KMS-11 (cell line): ENCODE results near the gene NAB1.
A peak's percentile ranks its signal among the peaks of the same experiment; 100 is the strongest.

ENCODE experiments used
- H2AFZ ChIP-seq: fragments of 200-600 bp; sonication (generic); 2 replicates; pipeline ENCODE4 v1.6.1; 2016; ENCODE audit warnings: antibody characterized with exemption, mixed run types, low read depth
- H3K27ac ChIP-seq: fragments of 200-600 bp; sonication (generic); 2 replicates; pipeline ENCODE4 v1.6.1; 2016; ENCODE audit warnings: mild to moderate bottlenecking, mixed run types
- H3K27me3 ChIP-seq: fragments of 200-600 bp; sonication (generic); 2 replicates; pipeline ENCODE4 v1.6.1; 2017; ENCODE audit warnings: mild to moderate bottlenecking, low read depth, mixed run types, moderate library complexity; ENCODE audit not compliant: insufficient read depth
- H3K36me3 ChIP-seq: fragments of 200-600 bp; sonication (generic); 2 replicates; pipeline ENCODE4 v1.6.1; 2017; ENCODE audit warnings: mild to moderate bottlenecking, mixed run types; ENCODE audit not compliant: insufficient read depth
- H3K4me1 ChIP-seq: fragments of 200-600 bp; sonication (generic); 2 replicates; pipeline ENCODE4 v1.6.1; 2016; ENCODE audit warnings: mild to moderate bottlenecking, low read depth, mixed run types; ENCODE audit not compliant: poor library complexity, severe bottlenecking
- H3K4me2 ChIP-seq: fragments of 200-600 bp; sonication (generic); 2 replicates; pipeline ENCODE4 v1.7.0; 2016; ENCODE audit warnings: mild to moderate bottlenecking, mixed run types
- H3K4me3 ChIP-seq: fragments of 200-600 bp; sonication (generic); IDR thresholded peaks from 2 replicates; pipeline ENCODE4 v1.6.1; 2017; ENCODE audit warnings: low read depth, low read length, mixed read lengths; ENCODE audit not compliant: insufficient read depth
- H3K79me2 ChIP-seq: fragments of 200-600 bp; sonication (generic); 2 replicates; pipeline ENCODE4 v1.6.1; 2016; ENCODE audit warnings: low read depth, mixed run types; ENCODE audit not compliant: insufficient read depth
- H3K9ac ChIP-seq: fragments of 200-600 bp; sonication (generic); 2 replicates; pipeline ENCODE4 v1.6.1; 2016; ENCODE audit warnings: mild to moderate bottlenecking, mixed run types
- H4K20me1 ChIP-seq: fragments of 200-600 bp; sonication (generic); 2 replicates; pipeline ENCODE4 v1.6.1; 2016; ENCODE audit warnings: mild to moderate bottlenecking, mixed run types; ENCODE audit not compliant: insufficient read depth
- TF ChIP-seq, protein P1 (sequence below): fragments of 200-600 bp; sonication (generic); conservative IDR thresholded peaks from 2 replicates; pipeline ENCODE4 v1.6.1; 2017; ENCODE audit warnings: low read depth, mild to moderate bottlenecking, antibody characterized with exemption, low read length, moderate library complexity, mixed read lengths

NAB1 gene

GRCh38 chr2:190649035-190649797 is at the start of gene NAB1:
Gene NAB1 (plus strand): TSS chr2:190649083. CDS start chr2:190659177, 10,094 bp downstream.
- Histone ChIP-seq H3K9ac (peak within 1 kb of the TSS; percentile 71), H2AFZ (peak within 1 kb of the TSS; percentile 78), H3K36me3 (no peaks in the 10 kb centered on the region), H3K4me3 (peak within 1 kb of the TSS; percentile 99), H3K4me1 (peaks cover 21% of the 10 kb centered on the region), H4K20me1 (no peaks in the 10 kb centered on the region), H3K27ac (peak within 1 kb of the TSS; percentile 44), H3K79me2 (peaks cover 41% of the 10 kb centered on the region), H3K27me3 (no peaks in the 10 kb centered on the region), H3K4me2 (peak within 1 kb of the TSS; percentile 90)
- TF ChIP-seq, protein P1, sequence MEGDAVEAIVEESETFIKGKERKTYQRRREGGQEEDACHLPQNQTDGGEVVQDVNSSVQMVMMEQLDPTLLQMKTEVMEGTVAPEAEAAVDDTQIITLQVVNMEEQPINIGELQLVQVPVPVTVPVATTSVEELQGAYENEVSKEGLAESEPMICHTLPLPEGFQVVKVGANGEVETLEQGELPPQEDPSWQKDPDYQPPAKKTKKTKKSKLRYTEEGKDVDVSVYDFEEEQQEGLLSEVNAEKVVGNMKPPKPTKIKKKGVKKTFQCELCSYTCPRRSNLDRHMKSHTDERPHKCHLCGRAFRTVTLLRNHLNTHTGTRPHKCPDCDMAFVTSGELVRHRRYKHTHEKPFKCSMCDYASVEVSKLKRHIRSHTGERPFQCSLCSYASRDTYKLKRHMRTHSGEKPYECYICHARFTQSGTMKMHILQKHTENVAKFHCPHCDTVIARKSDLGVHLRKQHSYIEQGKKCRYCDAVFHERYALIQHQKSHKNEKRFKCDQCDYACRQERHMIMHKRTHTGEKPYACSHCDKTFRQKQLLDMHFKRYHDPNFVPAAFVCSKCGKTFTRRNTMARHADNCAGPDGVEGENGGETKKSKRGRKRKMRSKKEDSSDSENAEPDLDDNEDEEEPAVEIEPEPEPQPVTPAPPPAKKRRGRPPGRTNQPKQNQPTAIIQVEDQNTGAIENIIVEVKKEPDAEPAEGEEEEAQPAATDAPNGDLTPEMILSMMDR, result no peak

DNA sequence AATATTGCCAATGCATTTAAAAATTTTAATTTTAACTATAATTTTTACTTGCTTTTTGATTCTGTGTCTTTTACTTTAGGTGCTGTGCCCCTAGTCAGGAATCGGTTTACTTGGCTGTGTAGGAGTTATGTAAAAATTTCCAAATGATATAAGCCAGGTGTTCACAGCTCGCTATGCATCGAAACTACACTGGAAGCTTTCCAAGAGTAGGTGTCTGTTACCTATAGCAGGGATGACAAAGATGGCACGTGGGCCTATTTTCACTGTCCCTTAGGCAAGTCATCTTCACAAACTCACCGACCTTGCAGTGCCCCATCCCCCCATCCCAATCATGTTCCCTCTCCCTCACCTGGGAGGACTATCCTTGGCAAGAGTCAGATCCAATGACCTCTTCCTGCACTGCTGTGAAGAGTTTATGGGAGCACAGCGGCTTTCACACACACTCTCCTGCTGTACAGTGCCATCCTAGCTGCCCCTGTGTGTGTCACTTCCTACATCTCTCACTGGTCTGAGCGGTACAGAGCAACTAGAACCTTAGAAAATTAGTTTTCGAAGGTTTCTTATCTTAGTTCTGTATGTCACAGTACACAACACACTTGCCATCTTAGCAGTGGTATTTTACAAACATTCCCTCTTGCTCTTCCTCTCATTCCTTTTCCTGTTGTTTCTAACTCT is 49.2 kb upstream of the NAB1 start:
- H3K4me2 ChIP-seq, result no peak overlapping the region
- no peaks in the 10 kb centered on the region for H4K20me1 ChIP-seq
- no peaks in the 10 kb centered on the region for H3K79me2 ChIP-seq
- H3K27me3 ChIP-seq, result no peaks in the 10 kb centered on the region
- TF ChIP-seq, protein P1, result no peak
- no peaks in the 10 kb centered on the region for H3K4me1 ChIP-seq
- H3K4me3 ChIP-seq, result no peak overlapping the region
- H3K27ac ChIP-seq, result no peak overlapping the region
- H3K36me3 ChIP-seq, result no peaks in the 10 kb centered on the region
- H3K9ac ChIP-seq, result no peak overlapping the region
- H2AFZ ChIP-seq, result no peak overlapping the region

DNA sequence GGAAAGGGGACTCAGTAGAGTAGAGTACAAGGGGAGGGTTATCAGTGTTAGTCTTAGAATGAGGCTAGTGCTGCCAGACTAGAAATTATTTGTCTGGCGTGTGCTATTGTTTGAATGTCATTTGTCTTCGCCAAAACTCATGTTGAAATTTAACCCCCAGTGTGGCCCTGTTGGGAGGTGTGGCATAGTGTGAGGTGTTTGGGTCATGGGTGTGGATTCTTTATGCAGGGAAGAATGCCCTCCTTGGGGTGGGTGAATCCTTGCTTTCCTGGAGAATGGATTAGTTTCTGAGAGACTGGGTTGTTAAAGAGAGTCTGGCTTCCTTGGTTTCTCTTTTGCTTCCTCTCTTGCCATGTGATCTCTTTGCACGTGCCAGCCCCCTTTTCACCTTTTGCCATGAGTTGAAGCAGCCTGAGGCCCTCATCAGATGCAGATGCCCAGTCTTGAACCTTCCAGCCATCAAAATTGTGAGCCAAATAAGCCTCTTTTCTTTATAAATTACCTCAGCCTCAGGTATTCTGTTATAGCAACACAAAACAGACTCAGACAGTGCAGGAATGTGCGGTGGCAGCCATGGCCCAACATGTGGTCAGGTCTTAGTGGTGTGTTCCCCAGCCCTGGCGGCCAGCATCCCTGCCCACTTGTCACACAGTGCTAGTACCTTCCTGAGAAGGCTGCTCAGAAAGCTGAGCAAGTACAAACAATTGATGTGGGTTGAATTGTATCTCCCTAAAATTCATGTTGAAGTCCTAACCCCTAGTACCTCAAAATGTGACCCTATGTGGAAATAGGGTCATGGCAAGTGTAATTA is 48.4 kb upstream of the NAB1 start:
- TF ChIP-seq, protein P1, result no peak
- Histone ChIP-seq H3K36me3 (no peaks in the 10 kb centered on the region), H3K4me2 (no peak overlapping the region), H4K20me1 (no peaks in the 10 kb centered on the region), H2AFZ (no peak overlapping the region), H3K79me2 (no peaks in the 10 kb centered on the region), H3K27me3 (no peaks in the 10 kb centered on the region), H3K4me3 (no peak overlapping the region), H3K27ac (no peak overlapping the region), H3K4me1 (no peaks in the 10 kb centered on the region), H3K9ac (no peak overlapping the region)

DNA sequence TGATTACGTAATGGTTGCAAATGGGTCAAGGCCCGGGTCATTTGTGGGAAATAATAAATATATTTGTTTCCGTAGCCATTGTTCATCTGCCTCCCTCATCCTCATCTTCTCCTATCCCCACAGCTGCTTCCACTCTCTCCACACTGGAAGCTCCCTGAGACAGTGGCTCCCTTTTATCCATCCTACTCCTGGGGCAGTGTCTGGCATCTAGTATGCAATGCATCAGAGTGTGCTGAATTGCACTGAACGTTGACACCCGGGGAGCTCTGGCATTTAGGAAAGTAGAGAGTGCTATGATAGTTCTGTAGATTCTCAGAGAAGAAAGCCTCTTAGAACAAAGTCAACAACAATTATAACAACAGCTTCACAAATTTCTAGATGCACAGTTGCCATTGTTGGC is 45.5 kb upstream of the NAB1 start:
- TF ChIP-seq, protein P1, result no peak
- Histone ChIP-seq H3K4me1 (no peaks in the 10 kb centered on the region), H3K4me3 (no peak overlapping the region), H3K27me3 (no peaks in the 10 kb centered on the region), H3K79me2 (no peaks in the 10 kb centered on the region), H3K9ac (no peak overlapping the region), H3K4me2 (no peak overlapping the region), H2AFZ (no peak overlapping the region), H4K20me1 (no peaks in the 10 kb centered on the region), H3K36me3 (no peaks in the 10 kb centered on the region), H3K27ac (no peak overlapping the region)
